ENCODE results near the gene LSM7. TPM values are rescaled to one million over a fixed set of nuclear protein-coding genes. Genes with fewer than 3 reads are reported as not detected.

LSM7 gene
- total and polyA plus RNA-seq, 2 experiments from 2014 or later: 299 to 409 TPM

- DNase-seq (ENCODE audit: low spot score): no peak
- Mint-ChIP-seq H3K4me3 (peak overlapping the region; percentile 60), H3K36me3 (ENCODE audit: low read depth) (peaks cover 24% of the 10 kb centered on the region), H3K9me3 (peaks cover 9% of the 10 kb centered on the region), H3K27me3 (ENCODE audit: insufficient read depth, low read depth, poor library complexity) (peaks cover 43% of the 10 kb centered on the region), H3K4me1 (peaks cover 46% of the 10 kb centered on the region), H3K27ac (peak overlapping the region; percentile 74)
- Histone ChIP-seq H3K4me3 (peak overlapping the region; percentile 17; the same call in 1 of the 2 replicates), H3K36me3 (ENCODE audit: insufficient read depth) (no peaks in the 10 kb centered on the region), H4K20me1 (replicated peaks; ENCODE audit: insufficient read depth) (peaks cover 11% of the 10 kb centered on the region), H3K9me2 (ENCODE audit: insufficient read depth) (no peaks in the 10 kb centered on the region), H3F3A (replicated peaks; ENCODE audit: low read depth) (peaks cover 18% of the 10 kb centered on the region), H3K79me2 (replicated peaks; ENCODE audit: insufficient read depth) (peaks cover 83% of the 10 kb centered on the region), H3K4me1 (ENCODE audit: insufficient read depth) (peaks cover 21% of the 10 kb centered on the region), H2AFZ (no peak overlapping the region), H3K27ac (ENCODE audit: low read depth) (peak overlapping the region; percentile 78), H3K27me3 (ENCODE audit: insufficient read depth) (no peaks in the 10 kb centered on the region), H3K4me2 (peak overlapping the region; percentile 66)
- ATAC-seq: no peak
- TF ChIP-seq CTCF (conservative IDR thresholded peaks at IDR 0.05; ENCODE audit: low read depth in 2 of 2): no peak
- no peak for TF ChIP-seq ZNF114 (CRISPR knock-in tag; IDR thresholded peaks at IDR 0.05)
- TF ChIP-seq ZNF462 (CRISPR knock-in tag; IDR thresholded peaks at IDR 0.05): no peak
- no peak for TF ChIP-seq POLR2AphosphoS5 (IDR thresholded peaks at IDR 0.05; ENCODE audit: low read depth)
- TF ChIP-seq EZH2 (IDR thresholded peaks at IDR 0.05; ENCODE audit: low read depth, unreplicated experiment): no peak
- TF ChIP-seq STAT1 (IDR thresholded peaks at IDR 0.05; ENCODE audit: unreplicated experiment): no peak
- TF ChIP-seq ZNF331 (CRISPR knock-in tag; IDR thresholded peaks at IDR 0.05; ENCODE audit: low read depth): no peak
Observed at GRCh38 chr19:2330632-2331284, 2.4 kb upstream of the LSM7 start.

Measured in GM23338 (cell line).